HepG2 (cell line): ENCODE results near the gene N4BP2. TPM values are rescaled to one million over a fixed set of nuclear protein-coding genes. Genes with fewer than 3 reads are reported as not detected.
A peak's percentile ranks its signal among the peaks of the same experiment; 100 is the strongest.

Experiments used
- AGO2 ChIP-seq: fragments of 200-400 bp; formaldehyde crosslinking; optimal IDR thresholded peaks from 2 replicates; pipeline ENCODE3; 2017; ENCODE audit warnings: mild to moderate bottlenecking, low read depth, low read length, moderate library complexity
- AKNA ChIP-seq: sonication (generic); formaldehyde crosslinking; IDR thresholded peaks from 2 replicates; pipeline ENCODE4 v1.4.0; 2020; ENCODE audit warnings: missing genetic modification reagents, borderline replicate concordance
- CCAR2 ChIP-seq: fragments of 200-400 bp; formaldehyde crosslinking; optimal IDR thresholded peaks from 2 replicates; pipeline ENCODE3; 2018; ENCODE audit warnings: low read depth, mild to moderate bottlenecking, low read length, moderate library complexity
- FOSL1 ChIP-seq: sonication (generic); formaldehyde crosslinking; IDR thresholded peaks from 2 replicates; pipeline ENCODE4 v1.9.0; 2021; ENCODE audit warnings: missing genetic modification reagents, borderline replicate concordance
- HBP1 ChIP-seq: IDR thresholded peaks from 2 replicates; pipeline ENCODE4 v1.6.1; 2016; ENCODE audit warnings: low read depth, control low read depth
- IKZF5 ChIP-seq: IDR thresholded peaks from 2 replicates; pipeline ENCODE4 v1.6.1; 2018; ENCODE audit warnings: missing genetic modification reagents, mild to moderate bottlenecking, missing compliant biosample characterization
- JARID2 ChIP-seq: sonication (generic); formaldehyde crosslinking; IDR thresholded peaks from 2 replicates; pipeline ENCODE4 v1.8.1; 2023; ENCODE audit warnings: missing genetic modification reagents, inconsistent platforms; ENCODE audit not compliant: insufficient replicate concordance
- MAFG ChIP-seq: sonication (generic); formaldehyde crosslinking; IDR thresholded peaks from 2 replicates; pipeline ENCODE4 v1.5.1; 2020; ENCODE audit warnings: mild to moderate bottlenecking, missing genetic modification reagents
- MED1 ChIP-seq: sonication (generic); formaldehyde crosslinking; IDR thresholded peaks from 2 replicates; pipeline ENCODE4 v1.4.0; 2020; ENCODE audit warnings: missing genetic modification reagents
- PRDM15 ChIP-seq: sonication (generic); formaldehyde crosslinking; IDR thresholded peaks from 2 replicates; pipeline ENCODE4 v1.4.0; 2020; ENCODE audit warnings: missing genetic modification reagents
- TGIF2 ChIP-seq: IDR thresholded peaks from 2 replicates; pipeline ENCODE4 v1.6.1; 2016; ENCODE audit warnings: control low read depth, missing compliant biosample characterization
- ZFY ChIP-seq: sonication (generic); formaldehyde crosslinking; IDR thresholded peaks from 2 replicates; pipeline ENCODE4 v1.4.0; 2020; ENCODE audit warnings: missing genetic modification reagents
- ZNF274 ChIP-seq: sonication (generic); formaldehyde crosslinking; IDR thresholded peaks from 2 replicates; pipeline ENCODE4 v1.5.1; 2020; ENCODE audit warnings: mild to moderate bottlenecking, missing genetic modification reagents
- ZNF331 ChIP-seq: sonication (generic); formaldehyde crosslinking; IDR thresholded peaks from 2 replicates; pipeline ENCODE4 v1.4.0; 2020; ENCODE audit warnings: missing genetic modification reagents
- ZNF552 ChIP-seq: sonication (generic); formaldehyde crosslinking; IDR thresholded peaks from 2 replicates; pipeline ENCODE4 v1.9.0; 2022; ENCODE audit warnings: missing genetic modification reagents, mild to moderate bottlenecking, borderline replicate concordance
- ZNF746 ChIP-seq: sonication (generic); formaldehyde crosslinking; IDR thresholded peaks from 2 replicates; pipeline ENCODE4 v1.8.0; 2022; ENCODE audit warnings: mild to moderate bottlenecking, missing genetic modification reagents
- ZNF781 ChIP-seq: sonication (generic); formaldehyde crosslinking; IDR thresholded peaks from 2 replicates; pipeline ENCODE4 v1.5.1; 2020; ENCODE audit warnings: borderline replicate concordance, mild to moderate bottlenecking, missing genetic modification reagents; ENCODE audit errors: not compliant biosample characterization
- polyA plus RNA-seq, 8 experiments: library from polyadenylated mRNA; depleted of rRNA in 3 of 8; stranded (reverse) in 7 of 8; unstranded in 1 of 8; fragments of >200 nt; fragmentation: Illumina TruSeq in 4 of 8; extraction: Trizol in 4 of 8; gene quantifications; 2 replicates each; pipeline versions ENCODE4 v1.2.1 to v1.2.3, GENCODE V29; 2011 to 2016; ENCODE audit warnings: low read depth in 4 of 8, missing spikeins in 1 of 8, mixed read lengths in 1 of 8; ENCODE audit not compliant: insufficient read depth in 1 of 8
- total RNA-seq, 5 experiments: library from RNA; depleted of rRNA; stranded (reverse); fragments of >200 nt; fragmentation: Illumina TruSeq; extraction: Trizol; gene quantifications; 2 replicates each; pipeline ENCODE4 v1.2.3, GENCODE V29; 2016; ENCODE audit warnings: low read depth in 1 of 5

N4BP2 gene
- total and polyA plus RNA-seq, 2 of the 13 experiments (the other 11 are each of a cell fraction or from before 2014, with no cell fraction given): 5.6 to 12.9 TPM

GRCh38 chr4:40055863-40056715, 561 bp upstream of the N4BP2 start (continued):
- TF ChIP-seq AKNA (CRISPR knock-in tag) (no peak), IKZF5 (no peak), MED1 (CRISPR knock-in tag) (no peak), AGO2 (peak; percentile 90), JARID2 (CRISPR knock-in tag) (no peak), ZFY (CRISPR knock-in tag) (peak; percentile 81), TGIF2 (CRISPR knock-in tag) (no peak), PRDM15 (CRISPR knock-in tag) (no peak), HBP1 (CRISPR knock-in tag) (peak; percentile 20; the same call in 1 of the 2 replicates), ZNF331 (CRISPR knock-in tag) (no peak), ZNF746 (peak; percentile 44; the same call in 1 of the 2 replicates), CCAR2 (no peak), ZNF781 (CRISPR knock-in tag) (no peak), FOSL1 (CRISPR knock-in tag) (no peak), ZNF552 (CRISPR knock-in tag) (no peak), ZNF274 (no peak), MAFG (CRISPR knock-in tag) (no peak)
